RPMI7951 (cell line): ENCODE data around the gene PDGFB. TPM values are rescaled to one million over a fixed set of nuclear protein-coding genes. Genes with fewer than 3 reads are reported as not detected.

Source experiments
- DNase-seq: peaks from one replicate; pipeline ENCODE4 v3.0.0-alpha.2; 2012; ENCODE audit warnings: low read depth
- total RNA-seq: library from RNA; depleted of rRNA; stranded (reverse); fragments of >200 nt; shearing (Covaris generic); gene quantifications from 2 replicates; pipeline ENCODE4 v1.2.3, GENCODE V29; 2014; rRNA removed

PDGFB gene
- total RNA-seq, 1 experiment from 2014 or later = 1.7 TPM

GRCh38 chr22:39176143-39176713 lies 68.6 kb downstream of the PDGFB start:
- peak; percentile 90 for DNase-seq

GRCh38 chr22:39175353-39176142 lies 69.2 kb downstream of the PDGFB start:
- DNase-seq = peak; percentile 45

GRCh38 chr22:39174498-39175352 lies 70.1 kb downstream of the PDGFB start:
- peak; percentile 89 for DNase-seq

GRCh38 chr22:39173787-39174497 lies 70.8 kb downstream of the PDGFB start:
- no peak for DNase-seq

Other genes with a start within 250 kb of the PDGFB start
- 10.8 and 11.2 TPM in 2 replicates for gene APOBEC3C, start 230.7 kb downstream of the PDGFB start, total RNA-seq
- gene APOBEC3D, start 223.9 kb downstream of the PDGFB start, total RNA-seq = 1.7 and 3.3 TPM in 2 replicates
- gene APOBEC3F, start 204.1 kb downstream of the PDGFB start, total RNA-seq = 7.9 and 8.9 TPM in 2 replicates
- gene APOBEC3G, start 167.7 kb downstream of the PDGFB start, total RNA-seq = 54.8 and 63.6 TPM in 2 replicates
- not detected in 2 replicates for gene APOBEC3H, start 147.7 kb downstream of the PDGFB start, total RNA-seq
- 1.4 and 1.6 TPM in 2 replicates for gene CBX7, start 92.3 kb downstream of the PDGFB start, total RNA-seq
- gene RPL3, start 74.6 kb upstream of the PDGFB start, total RNA-seq = 1,170 and 1,583 TPM in 2 replicates
- gene SYNGR1, start 105.0 kb upstream of the PDGFB start, total RNA-seq = 7.0 and 14.8 TPM in 2 replicates
- 7.6 and 8.0 TPM in 2 replicates for gene TAB1, start 154.8 kb upstream of the PDGFB start, total RNA-seq
- gene MGAT3, start 212.0 kb upstream of the PDGFB start, total RNA-seq = not detected in 2 replicates